KMS-11 (cell line): Measurements from ENCODE around the gene NFASC.

Experiments
- H2AFZ ChIP-seq: fragments of 200-600 bp; sonication (generic); 2 replicates; pipeline ENCODE4 v1.6.1; 2016; ENCODE audit warnings: antibody characterized with exemption, mixed run types, low read depth
- H3K27ac ChIP-seq: fragments of 200-600 bp; sonication (generic); 2 replicates; pipeline ENCODE4 v1.6.1; 2016; ENCODE audit warnings: mild to moderate bottlenecking, mixed run types
- H3K27me3 ChIP-seq: fragments of 200-600 bp; sonication (generic); 2 replicates; pipeline ENCODE4 v1.6.1; 2017; ENCODE audit warnings: mild to moderate bottlenecking, low read depth, mixed run types, moderate library complexity; ENCODE audit not compliant: insufficient read depth
- H3K36me3 ChIP-seq: fragments of 200-600 bp; sonication (generic); 2 replicates; pipeline ENCODE4 v1.6.1; 2017; ENCODE audit warnings: mild to moderate bottlenecking, mixed run types; ENCODE audit not compliant: insufficient read depth
- H3K4me1 ChIP-seq: fragments of 200-600 bp; sonication (generic); 2 replicates; pipeline ENCODE4 v1.6.1; 2016; ENCODE audit warnings: mild to moderate bottlenecking, low read depth, mixed run types; ENCODE audit not compliant: poor library complexity, severe bottlenecking
- H3K4me2 ChIP-seq: fragments of 200-600 bp; sonication (generic); 2 replicates; pipeline ENCODE4 v1.7.0; 2016; ENCODE audit warnings: mild to moderate bottlenecking, mixed run types
- H3K4me3 ChIP-seq: fragments of 200-600 bp; sonication (generic); IDR thresholded peaks from 2 replicates; pipeline ENCODE4 v1.6.1; 2017; ENCODE audit warnings: low read depth, low read length, mixed read lengths; ENCODE audit not compliant: insufficient read depth
- H3K79me2 ChIP-seq: fragments of 200-600 bp; sonication (generic); 2 replicates; pipeline ENCODE4 v1.6.1; 2016; ENCODE audit warnings: low read depth, mixed run types; ENCODE audit not compliant: insufficient read depth
- H3K9ac ChIP-seq: fragments of 200-600 bp; sonication (generic); 2 replicates; pipeline ENCODE4 v1.6.1; 2016; ENCODE audit warnings: mild to moderate bottlenecking, mixed run types
- H4K20me1 ChIP-seq: fragments of 200-600 bp; sonication (generic); 2 replicates; pipeline ENCODE4 v1.6.1; 2016; ENCODE audit warnings: mild to moderate bottlenecking, mixed run types; ENCODE audit not compliant: insufficient read depth
- TF ChIP-seq, protein P1 (sequence below): fragments of 200-600 bp; sonication (generic); conservative IDR thresholded peaks from 2 replicates; pipeline ENCODE4 v1.6.1; 2017; ENCODE audit warnings: low read depth, mild to moderate bottlenecking, antibody characterized with exemption, low read length, moderate library complexity, mixed read lengths

NFASC gene

DNA sequence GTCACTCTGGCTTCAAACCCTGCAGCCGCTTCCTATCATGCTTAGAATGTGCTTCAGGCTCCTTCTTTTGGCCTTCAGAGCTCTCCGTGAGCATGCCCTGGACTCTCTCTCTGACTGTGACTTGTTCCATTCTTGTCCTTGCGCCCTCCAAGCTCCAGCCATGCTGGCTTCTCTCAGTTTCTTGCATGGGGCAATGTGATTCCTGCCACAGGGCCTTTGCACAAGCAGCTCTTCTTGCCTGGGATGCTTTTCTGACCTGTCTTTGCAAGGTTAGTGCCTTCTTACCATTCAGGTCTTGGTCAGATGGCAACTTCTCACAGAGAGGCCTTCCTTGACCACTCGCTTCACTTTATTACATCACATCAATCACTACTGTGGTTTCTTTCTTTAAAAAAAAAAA, 66.1 kb downstream of the NFASC start:
- H3K79me2 ChIP-seq: no peaks in the 10 kb centered on the region
- H3K36me3 ChIP-seq: no peaks in the 10 kb centered on the region
- no peak overlapping the region for H3K9ac ChIP-seq
- no peaks in the 10 kb centered on the region for H3K4me1 ChIP-seq
- H3K4me3 ChIP-seq: no peak overlapping the region
- no peaks in the 10 kb centered on the region for H4K20me1 ChIP-seq
- H2AFZ ChIP-seq: no peak overlapping the region
- H3K27ac ChIP-seq: no peak overlapping the region
- no peaks in the 10 kb centered on the region for H3K27me3 ChIP-seq
- H3K4me2 ChIP-seq: no peak overlapping the region
- TF ChIP-seq, protein P1, sequence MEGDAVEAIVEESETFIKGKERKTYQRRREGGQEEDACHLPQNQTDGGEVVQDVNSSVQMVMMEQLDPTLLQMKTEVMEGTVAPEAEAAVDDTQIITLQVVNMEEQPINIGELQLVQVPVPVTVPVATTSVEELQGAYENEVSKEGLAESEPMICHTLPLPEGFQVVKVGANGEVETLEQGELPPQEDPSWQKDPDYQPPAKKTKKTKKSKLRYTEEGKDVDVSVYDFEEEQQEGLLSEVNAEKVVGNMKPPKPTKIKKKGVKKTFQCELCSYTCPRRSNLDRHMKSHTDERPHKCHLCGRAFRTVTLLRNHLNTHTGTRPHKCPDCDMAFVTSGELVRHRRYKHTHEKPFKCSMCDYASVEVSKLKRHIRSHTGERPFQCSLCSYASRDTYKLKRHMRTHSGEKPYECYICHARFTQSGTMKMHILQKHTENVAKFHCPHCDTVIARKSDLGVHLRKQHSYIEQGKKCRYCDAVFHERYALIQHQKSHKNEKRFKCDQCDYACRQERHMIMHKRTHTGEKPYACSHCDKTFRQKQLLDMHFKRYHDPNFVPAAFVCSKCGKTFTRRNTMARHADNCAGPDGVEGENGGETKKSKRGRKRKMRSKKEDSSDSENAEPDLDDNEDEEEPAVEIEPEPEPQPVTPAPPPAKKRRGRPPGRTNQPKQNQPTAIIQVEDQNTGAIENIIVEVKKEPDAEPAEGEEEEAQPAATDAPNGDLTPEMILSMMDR: no peak

DNA sequence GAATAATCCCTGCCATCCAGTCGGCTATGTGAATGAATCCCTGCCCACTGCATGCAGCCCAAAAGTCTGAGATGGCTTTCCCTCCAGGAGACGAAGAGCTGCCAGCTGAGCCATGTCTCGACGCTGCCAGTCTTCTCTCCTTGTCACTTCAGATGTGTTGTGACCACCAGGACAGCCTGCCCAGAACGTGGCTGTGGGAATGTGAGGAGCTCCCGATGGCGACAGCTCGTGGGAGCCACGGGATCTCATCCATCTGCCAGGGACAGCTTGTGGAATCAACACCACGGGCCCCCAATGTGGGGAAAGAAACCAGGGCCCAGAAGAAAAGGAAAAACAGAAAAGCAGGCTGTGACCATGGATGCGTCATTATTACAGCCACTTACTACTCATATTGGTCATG, 67.2 kb downstream of the NFASC start:
- H3K9ac ChIP-seq: no peak overlapping the region
- H3K4me2 ChIP-seq: no peak overlapping the region
- no peak overlapping the region for H2AFZ ChIP-seq
- no peaks in the 10 kb centered on the region for H3K79me2 ChIP-seq
- H3K4me3 ChIP-seq: no peak overlapping the region
- H3K36me3 ChIP-seq: no peaks in the 10 kb centered on the region
- no peaks in the 10 kb centered on the region for H4K20me1 ChIP-seq
- H3K27me3 ChIP-seq: no peaks in the 10 kb centered on the region
- TF ChIP-seq, protein P1: no peak
- no peaks in the 10 kb centered on the region for H3K4me1 ChIP-seq
- H3K27ac ChIP-seq: no peak overlapping the region

- Histone ChIP-seq H4K20me1 (no peaks in the 10 kb centered on the region), H3K4me1 (no peaks in the 10 kb centered on the region), H2AFZ (no peak overlapping the region), H3K27ac (no peak overlapping the region), H3K4me3 (no peak overlapping the region), H3K9ac (no peak overlapping the region), H3K36me3 (no peaks in the 10 kb centered on the region), H3K79me2 (no peaks in the 10 kb centered on the region), H3K27me3 (no peaks in the 10 kb centered on the region), H3K4me2 (no peak overlapping the region)
- TF ChIP-seq, protein P1: no peak
Measured at GRCh38 chr1:204940591-204940990, 69.9 kb downstream of the NFASC start.

DNA sequence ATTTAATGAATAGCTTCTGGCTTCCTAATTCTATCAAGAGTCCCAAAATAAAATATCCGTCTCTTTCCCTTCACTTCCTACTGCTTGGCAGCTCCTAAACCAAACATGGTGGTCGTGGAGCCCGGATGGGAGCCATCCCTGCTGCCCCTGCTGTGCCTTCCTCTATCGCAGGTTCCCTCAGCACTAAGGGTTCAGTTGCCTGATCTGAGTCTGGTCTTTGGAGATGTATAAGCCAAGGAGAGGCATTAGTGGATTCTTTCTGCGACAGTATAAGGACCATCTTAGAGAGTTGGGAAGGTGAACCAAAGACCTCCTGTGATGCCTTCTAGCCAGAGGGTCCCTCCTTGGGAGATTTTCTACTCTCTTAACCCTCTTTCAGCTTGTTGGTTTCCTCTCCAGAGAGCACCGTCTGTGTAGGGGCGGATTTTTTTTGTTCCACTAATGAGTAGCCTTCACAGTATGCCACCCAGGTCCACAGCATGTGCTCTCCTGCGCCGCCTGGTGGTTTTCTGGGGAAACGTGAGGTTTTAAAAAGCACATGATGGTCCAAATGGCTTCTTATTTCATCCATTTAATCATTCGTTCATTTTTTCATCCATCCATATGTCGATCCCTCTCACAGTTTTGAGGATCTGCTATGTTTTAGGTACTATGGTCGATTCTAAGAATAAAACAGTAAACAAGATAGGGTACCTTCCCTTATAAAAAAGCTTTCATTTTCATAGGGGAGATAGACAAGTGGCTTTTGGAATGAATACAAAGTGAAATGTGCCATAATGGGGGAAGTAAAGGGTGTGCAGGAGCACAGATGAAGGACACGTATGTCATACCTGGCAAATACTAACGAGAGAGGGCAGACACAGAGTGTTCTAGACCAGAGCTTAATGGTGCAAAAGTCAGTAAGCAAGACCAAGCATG, 71.0 kb downstream of the NFASC start:
- Histone ChIP-seq H3K4me1 (no peaks in the 10 kb centered on the region), H3K4me2 (no peak overlapping the region; the same call in 1 of the 2 replicates), H4K20me1 (no peaks in the 10 kb centered on the region), H2AFZ (peak overlapping the region; percentile 31; the same call in 1 of the 2 replicates), H3K27me3 (no peaks in the 10 kb centered on the region), H3K36me3 (no peaks in the 10 kb centered on the region), H3K4me3 (no peak overlapping the region), H3K27ac (no peak overlapping the region), H3K9ac (no peak overlapping the region), H3K79me2 (no peaks in the 10 kb centered on the region)
- TF ChIP-seq, protein P1: peak; percentile 97
